Osteoblast (primary cell): ENCODE results near the gene KIF16B. TPM values are rescaled to one million over a fixed set of nuclear protein-coding genes. Genes with fewer than 3 reads are reported as not detected.

Experiments
- DNase-seq: peaks from one replicate; pipeline ENCODE4 v3.0.0; 2011; ENCODE audit warnings: low spot score, mixed read lengths; ENCODE audit not compliant: insufficient read length; ENCODE audit errors: missing footprints
- H2AFZ ChIP-seq: 2 replicates; pipeline ENCODE4 v1.6.0; 2011; ENCODE audit warnings: mild to moderate bottlenecking, low read length
- H3K27ac ChIP-seq: 2 replicates; pipeline ENCODE4 v1.5.1; 2011; ENCODE audit warnings: mild to moderate bottlenecking, low read depth, low read length, moderate library complexity
- H3K27me3 ChIP-seq: 2 replicates; pipeline ENCODE4 v1.6.0; 2012; ENCODE audit warnings: mild to moderate bottlenecking, control low read depth, inconsistent platforms, low read length, moderate library complexity; ENCODE audit not compliant: insufficient read depth
- H3K36me3 ChIP-seq: 2 replicates; pipeline ENCODE4 v1.5.1; 2011; ENCODE audit warnings: mild to moderate bottlenecking, low read length, control low read depth, moderate library complexity; ENCODE audit not compliant: insufficient read depth
- H3K4me1 ChIP-seq: 2 replicates; pipeline ENCODE4 v1.5.1; 2011; ENCODE audit warnings: mild to moderate bottlenecking, low read length, control low read depth, moderate library complexity; ENCODE audit not compliant: insufficient read depth
- H3K4me2 ChIP-seq: 2 replicates; pipeline ENCODE4 v1.6.0; 2011; ENCODE audit warnings: mild to moderate bottlenecking, low read length; ENCODE audit not compliant: insufficient read depth
- H3K4me3 ChIP-seq: fragments of 200-600 bp; sonication (generic); 3 replicates; pipeline ENCODE4 v1.5.1; 2012; ENCODE audit warnings: mild to moderate bottlenecking, low read length, inconsistent platforms; ENCODE audit not compliant: insufficient read depth
- H3K79me2 ChIP-seq: 2 replicates; pipeline ENCODE4 v1.6.0; 2012; ENCODE audit warnings: mild to moderate bottlenecking, low read length, control low read depth, inconsistent platforms; ENCODE audit not compliant: insufficient read depth
- H3K9me3 ChIP-seq: 2 replicates; pipeline ENCODE4 v1.5.1; 2011; ENCODE audit warnings: low read depth, low read length, control low read depth
- H4K20me1 ChIP-seq: 2 replicates; pipeline ENCODE4 v1.6.0; 2012; ENCODE audit warnings: mild to moderate bottlenecking, low read length, control low read depth; ENCODE audit not compliant: insufficient read depth
- CTCF ChIP-seq: IDR thresholded peaks from 2 replicates; pipeline ENCODE4 v1.5.1; 2011; ENCODE audit warnings: mild to moderate bottlenecking, low read depth, low read length, moderate library complexity; ENCODE audit errors: extremely low read depth
- total RNA-seq: library from RNA; depleted of rRNA; stranded (reverse); fragments of >200 nt; gene quantifications from 2 replicates; pipeline ENCODE4 v1.2.3, GENCODE V29; 2012

Gene KIF16B
- total RNA-seq, 1 donor, result 9.0 TPM

GRCh38 chr20:16423311-16424212, 149.7 kb downstream of the KIF16B start:
- Histone ChIP-seq H3K79me2 (no peaks in the 10 kb centered on the region), H4K20me1 (no peaks in the 10 kb centered on the region), H3K4me3 (no peak overlapping the region), H3K4me1 (no peaks in the 10 kb centered on the region), H3K4me2 (no peak overlapping the region), H3K27me3 (no peaks in the 10 kb centered on the region), H3K9me3 (no peaks in the 10 kb centered on the region), H2AFZ (no peak overlapping the region), H3K27ac (no peak overlapping the region), H3K36me3 (no peaks in the 10 kb centered on the region)
- no peak for DNase-seq
- TF ChIP-seq CTCF, result no peak

GRCh38 chr20:16419138-16419715, 154.0 kb downstream of the KIF16B start:
- DNase-seq, result no peak

GRCh38 chr20:16418616-16419015, 154.6 kb downstream of the KIF16B start:
- DNase-seq, result no peak
- Histone ChIP-seq H3K4me2 (no peak overlapping the region), H3K27me3 (no peaks in the 10 kb centered on the region), H3K9me3 (no peaks in the 10 kb centered on the region), H3K27ac (no peak overlapping the region), H3K79me2 (no peaks in the 10 kb centered on the region), H4K20me1 (no peaks in the 10 kb centered on the region), H3K4me3 (no peak overlapping the region), H2AFZ (no peak overlapping the region), H3K4me1 (no peaks in the 10 kb centered on the region), H3K36me3 (no peaks in the 10 kb centered on the region)
- no peak for TF ChIP-seq CTCF

More at GRCh38 chr20:16419138-16419715, 154.0 kb downstream of the KIF16B start:
- Histone ChIP-seq H3K79me2 (no peaks in the 10 kb centered on the region), H3K4me2 (no peak overlapping the region), H3K27ac (no peak overlapping the region), H3K9me3 (no peaks in the 10 kb centered on the region), H2AFZ (no peak overlapping the region), H3K36me3 (no peaks in the 10 kb centered on the region), H3K4me3 (no peak overlapping the region), H3K4me1 (no peaks in the 10 kb centered on the region), H3K27me3 (no peaks in the 10 kb centered on the region), H4K20me1 (no peaks in the 10 kb centered on the region)
- TF ChIP-seq CTCF, result no peak

DNA sequence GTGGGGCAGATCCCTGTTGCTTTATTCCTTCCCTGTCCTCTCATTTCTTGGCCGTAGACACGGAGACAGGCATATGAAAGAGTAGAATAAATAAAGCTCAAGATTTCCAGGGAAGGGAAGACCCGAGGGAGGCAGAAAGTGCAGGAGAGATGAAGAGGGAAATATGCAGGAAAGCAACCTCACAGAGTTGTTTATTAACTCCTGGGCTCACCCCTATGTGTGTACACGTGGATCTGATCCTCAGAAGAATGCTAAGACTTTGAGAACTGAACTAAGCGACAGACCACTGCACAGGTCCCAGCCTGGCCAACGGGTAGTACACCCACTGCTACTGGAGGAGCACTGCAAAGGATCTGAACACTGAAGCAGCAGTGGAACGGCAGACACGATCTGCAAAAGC, 156.2 kb downstream of the KIF16B start:
- Histone ChIP-seq H3K27me3 (no peaks in the 10 kb centered on the region), H3K9me3 (no peaks in the 10 kb centered on the region), H3K4me2 (no peak overlapping the region), H4K20me1 (no peaks in the 10 kb centered on the region), H2AFZ (no peak overlapping the region), H3K36me3 (no peaks in the 10 kb centered on the region), H3K79me2 (no peaks in the 10 kb centered on the region), H3K27ac (no peak overlapping the region), H3K4me3 (no peak overlapping the region), H3K4me1 (no peaks in the 10 kb centered on the region)
- no peak for TF ChIP-seq CTCF
- no peak for DNase-seq
